OCI-LY7 (cell line): ENCODE data around the gene SHOC2. TPM values are rescaled to one million over a fixed set of nuclear protein-coding genes. Genes with fewer than 3 reads are reported as not detected.

Source experiments
- BruUV-seq: library from RNA; stranded (reverse); fragments of 400-500 nt; replicated peaks from 2 replicates; lab custom pipeline; 2021; lab: Mats Ljungman, UMichigan
- CTCF ChIA-PET: fragments of 300-600 bp; sonication (Branson Sonifier 250); formaldehyde crosslinking; loops from one replicate; lab custom pipeline; 2022; ENCODE audit warnings: antibody characterized with exemption; ENCODE audit not compliant: unreplicated experiment; lab: Charles Lee
- POLR2A ChIA-PET: fragments of 300-600 bp; sonication (Branson Sonifier 250); formaldehyde crosslinking; loops from one replicate; lab custom pipeline; 2022; ENCODE audit warnings: antibody characterized with exemption; lab: Charles Lee
- DNase-seq: peaks from one replicate; pipeline ENCODE4 v3.0.0-alpha.2; 2015; ENCODE audit warnings: low spot score
- H2AFZ ChIP-seq: fragments of 200-600 bp; sonication (generic), shearing (Covaris generic); 2 replicates; pipeline ENCODE4 v1.6.1; 2014; ENCODE audit warnings: mild to moderate bottlenecking, antibody characterized with exemption, low read length, moderate library complexity
- H3K27ac ChIP-seq: fragments of 200-600 bp; sonication (generic); 2 replicates; pipeline ENCODE4 v1.5.1; 2014; ENCODE audit warnings: mixed run types, low read depth, mild to moderate bottlenecking, moderate library complexity, low read length, inconsistent platforms; ENCODE audit not compliant: poor library complexity, severe bottlenecking
- H3K36me3 ChIP-seq: fragments of 200-600 bp; sonication (generic); 2 replicates; pipeline ENCODE4 v1.6.1; 2014; ENCODE audit warnings: mild to moderate bottlenecking, antibody characterized with exemption, low read length, moderate library complexity, mixed read lengths; ENCODE audit not compliant: insufficient read depth
- H3K4me1 ChIP-seq: fragments of 200-600 bp; sonication (generic); 2 replicates; pipeline ENCODE4 v1.5.1; 2014; ENCODE audit warnings: mild to moderate bottlenecking, low read length; ENCODE audit not compliant: insufficient read depth, poor library complexity, severe bottlenecking
- H3K4me2 ChIP-seq: fragments of 200-600 bp; sonication (generic); 2 replicates; pipeline ENCODE4 v1.6.1; 2014; ENCODE audit warnings: mild to moderate bottlenecking, low read length
- H3K4me3 ChIP-seq: fragments of 200-600 bp; sonication (generic); 2 replicates; pipeline ENCODE4 v1.5.1; 2014; ENCODE audit warnings: mild to moderate bottlenecking, low read depth, low read length; ENCODE audit not compliant: poor library complexity, severe bottlenecking
- H3K79me2 ChIP-seq: fragments of 200-600 bp; sonication (generic); 2 replicates; pipeline ENCODE4 v1.6.1; 2016; ENCODE audit warnings: low read depth, mild to moderate bottlenecking, low read length, moderate library complexity, mixed read lengths; ENCODE audit not compliant: insufficient read depth
- H3K9me2 ChIP-seq: fragments of 200-600 bp; sonication (generic); 2 replicates; pipeline ENCODE4 v1.6.1; 2016; ENCODE audit warnings: mild to moderate bottlenecking, low read length, mixed read lengths; ENCODE audit not compliant: insufficient read depth
- H3K9me3 ChIP-seq: fragments of 200-600 bp; sonication (generic); 2 replicates; pipeline ENCODE4 v1.6.1; 2014; ENCODE audit warnings: mild to moderate bottlenecking, mixed run types, low read length, mixed read lengths
- H4K20me1 ChIP-seq: fragments of 200-600 bp; sonication (generic); 2 replicates; pipeline ENCODE4 v1.6.1; 2014; ENCODE audit warnings: mild to moderate bottlenecking, antibody characterized with exemption, low read length, moderate library complexity, mixed read lengths; ENCODE audit not compliant: insufficient read depth
- EZH2phosphoT487 ChIP-seq: fragments of 200-600 bp; sonication (generic); IDR thresholded peaks from 2 replicates; pipeline ENCODE4 v1.6.1; 2018; ENCODE audit warnings: low read depth, borderline replicate concordance, mild to moderate bottlenecking, mixed run types, antibody characterized with exemption, low read length, moderate library complexity, mixed read lengths
- intact Hi-C: fragments of 100-400 bp; cut with micrococcal nuclease; formaldehyde crosslinking; loops from one replicate; pipeline ENCODE4 v1.10.0; 2022; ENCODE audit not compliant: unreplicated experiment
- total RNA-seq, 2 experiments: library from RNA; depleted of rRNA in 1 of 2; stranded (reverse); fragments of >200 nt in 1 of 2; shearing (Covaris generic) in 1 of 2; gene quantifications; 2 replicates each; pipeline ENCODE4 v1.2.3, GENCODE V29; 2014 to 2022
- TF ChIP-seq, protein P1 (sequence below): fragments of 200-600 bp; sonication (generic); conservative IDR thresholded peaks from 2 replicates; pipeline ENCODE4 v1.5.1; 2014; ENCODE audit warnings: mild to moderate bottlenecking, antibody characterized with exemption, low read length, moderate library complexity, mixed read lengths

SHOC2 gene
- total RNA-seq, 2 experiments from 2014 or later: 54.1 to 92.2 TPM

DNA sequence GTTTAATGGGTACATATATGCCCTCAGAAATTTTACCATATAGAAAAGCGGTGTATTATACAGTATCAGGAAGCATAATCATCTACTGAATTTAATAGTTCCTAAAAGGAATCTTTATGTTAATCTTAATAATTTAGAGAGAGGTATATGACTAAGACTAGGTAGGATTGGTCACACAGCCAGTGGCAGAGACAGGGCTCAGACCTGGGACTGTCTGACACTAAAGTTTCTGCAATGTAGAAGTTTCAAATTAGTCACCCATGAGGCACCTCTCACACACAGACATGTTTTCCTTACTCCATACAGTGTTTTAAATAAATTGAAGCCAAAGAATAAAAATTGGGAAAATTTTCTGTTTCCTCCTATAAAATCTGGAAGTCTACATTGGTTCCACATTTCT, 84.6 kb downstream of the SHOC2 start:
- intact Hi-C loops: no loop called here
- H3K36me3 ChIP-seq: peaks cover 95% of the 10 kb centered on the region

DNA sequence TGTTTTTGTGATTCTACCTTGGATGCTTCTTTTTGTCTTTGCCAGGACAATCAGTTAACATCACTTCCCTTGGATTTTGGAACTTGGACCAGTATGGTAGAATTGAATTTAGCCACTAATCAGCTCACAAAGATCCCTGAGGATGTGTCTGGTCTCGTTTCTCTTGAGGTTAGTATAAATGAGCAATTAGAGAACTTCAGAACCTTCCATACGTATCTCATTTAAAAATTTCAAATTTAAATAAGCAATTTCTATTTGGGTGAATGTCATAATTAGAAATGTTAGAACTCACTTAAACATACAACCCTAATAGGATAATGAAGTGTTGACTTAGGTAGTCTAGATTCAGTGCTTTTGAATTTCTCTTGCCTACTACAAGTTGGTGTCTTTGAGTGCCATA, 88.1 kb downstream of the SHOC2 start:
- POLR2A ChIA-PET: interaction anchor here (0.9 kb wide), 1 partner anchor 12 kb away, joined by 4 read pairs; no protein-coding TSS in a partner anchor
- Histone ChIP-seq H3K9me2 (no peaks in the 10 kb centered on the region), H3K9me3 (no peaks in the 10 kb centered on the region), H3K27ac (no peak overlapping the region), H3K4me1 (no peaks in the 10 kb centered on the region), H3K4me2 (no peak overlapping the region), H3K36me3 (peaks cover 97% of the 10 kb centered on the region), H4K20me1 (0 out of 2 replicates have a peak, but pooled peaks cover 8% of the 10 kb centered on the region), H3K79me2 (peaks cover 15% of the 10 kb centered on the region; the same call in 1 of the 2 replicates), H3K4me3 (no peak overlapping the region), H2AFZ (no peak overlapping the region)
- no TSS peak for BruUV-seq
- CTCF ChIA-PET: no interaction called here
- DNase-seq: no peak
- intact Hi-C loops: no loop called here
- TF ChIP-seq, protein P1, sequence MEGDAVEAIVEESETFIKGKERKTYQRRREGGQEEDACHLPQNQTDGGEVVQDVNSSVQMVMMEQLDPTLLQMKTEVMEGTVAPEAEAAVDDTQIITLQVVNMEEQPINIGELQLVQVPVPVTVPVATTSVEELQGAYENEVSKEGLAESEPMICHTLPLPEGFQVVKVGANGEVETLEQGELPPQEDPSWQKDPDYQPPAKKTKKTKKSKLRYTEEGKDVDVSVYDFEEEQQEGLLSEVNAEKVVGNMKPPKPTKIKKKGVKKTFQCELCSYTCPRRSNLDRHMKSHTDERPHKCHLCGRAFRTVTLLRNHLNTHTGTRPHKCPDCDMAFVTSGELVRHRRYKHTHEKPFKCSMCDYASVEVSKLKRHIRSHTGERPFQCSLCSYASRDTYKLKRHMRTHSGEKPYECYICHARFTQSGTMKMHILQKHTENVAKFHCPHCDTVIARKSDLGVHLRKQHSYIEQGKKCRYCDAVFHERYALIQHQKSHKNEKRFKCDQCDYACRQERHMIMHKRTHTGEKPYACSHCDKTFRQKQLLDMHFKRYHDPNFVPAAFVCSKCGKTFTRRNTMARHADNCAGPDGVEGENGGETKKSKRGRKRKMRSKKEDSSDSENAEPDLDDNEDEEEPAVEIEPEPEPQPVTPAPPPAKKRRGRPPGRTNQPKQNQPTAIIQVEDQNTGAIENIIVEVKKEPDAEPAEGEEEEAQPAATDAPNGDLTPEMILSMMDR: no peak
- TF ChIP-seq EZH2phosphoT487: no peak

More for the DNA sequence above, 84.6 kb downstream of the SHOC2 start:
- Histone ChIP-seq H3K9me3 (no peaks in the 10 kb centered on the region), H3K4me1 (no peaks in the 10 kb centered on the region), H2AFZ (no peak overlapping the region), H3K4me2 (no peak overlapping the region), H3K4me3 (no peak overlapping the region), H3K79me2 (peaks cover 24% of the 10 kb centered on the region; the same call in 1 of the 2 replicates), H3K27ac (no peak overlapping the region), H3K9me2 (no peaks in the 10 kb centered on the region), H4K20me1 (0 out of 2 replicates have a peak, but pooled peaks cover 12% of the 10 kb centered on the region)
- DNase-seq: no peak
- no TSS peak for BruUV-seq
- no peak for TF ChIP-seq EZH2phosphoT487
- TF ChIP-seq, protein P1: no peak
- ChIA-PET CTCF (no interaction called here), POLR2A (interaction anchor here (0.6 to 1.2 kb wide), 2 partner anchors 26 to 444 kb away, joined by 3 to 4 read pairs; no protein-coding TSS in a partner anchor)

DNA sequence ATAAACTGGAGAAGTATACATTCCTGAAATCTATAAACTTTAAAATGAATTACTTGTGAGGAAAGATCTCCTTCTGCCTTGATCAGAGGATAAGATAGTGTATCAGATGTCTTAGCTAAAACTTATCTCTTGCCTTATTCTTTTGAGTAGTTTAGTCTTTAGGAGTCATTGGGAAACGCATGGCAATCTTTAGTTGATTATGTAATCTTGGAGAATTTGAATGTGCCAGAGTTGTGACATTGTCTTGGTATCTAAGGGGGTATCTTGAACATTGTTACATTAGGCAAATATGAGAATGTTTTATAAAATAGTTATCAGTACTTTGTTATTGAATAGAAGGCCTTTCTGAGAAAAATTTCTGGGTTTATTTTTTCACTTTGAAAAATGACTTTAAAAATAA, 95.8 kb downstream of the SHOC2 start:
- Histone ChIP-seq H3K9me3 (no peaks in the 10 kb centered on the region), H2AFZ (no peak overlapping the region), H3K9me2 (no peaks in the 10 kb centered on the region), H4K20me1 (no peaks in the 10 kb centered on the region), H3K4me2 (no peak overlapping the region), H3K36me3 (peaks cover 86% of the 10 kb centered on the region), H3K79me2 (peaks cover 3% of the 10 kb centered on the region; the same call in 1 of the 2 replicates), H3K27ac (no peak overlapping the region), H3K4me3 (no peak overlapping the region), H3K4me1 (no peaks in the 10 kb centered on the region)
- ChIA-PET POLR2A (interaction anchor here (0.7 kb wide), 2 partner anchors 11 to 756 kb away, joined by 3 to 4 read pairs; no protein-coding TSS in a partner anchor), CTCF (no interaction called here)
- BruUV-seq: no TSS peak
- intact Hi-C loops: no loop called here
- no peak for DNase-seq
- TF ChIP-seq, protein P1: no peak
- TF ChIP-seq EZH2phosphoT487: no peak
